ENCODE results near the gene RCAN3.

The RCAN3 gene

GRCh38 chr1:24586970-24587820 lies 84.6 kb downstream of the RCAN3 start (continued):
- TF ChIP-seq TSHZ2 (CRISPR knock-in tag; IDR thresholded peaks at IDR 0.05) (no peak), ESRRG (CRISPR knock-in tag; IDR thresholded peaks at IDR 0.05) (no peak)

GRCh38 chr1:24588573-24588972 lies 85.9 kb downstream of the RCAN3 start:
- no peak for ATAC-seq
- TF ChIP-seq OSR1 (CRISPR knock-in tag; IDR thresholded peaks at IDR 0.05): no peak
- TF ChIP-seq GLIS3 (CRISPR knock-in tag; IDR thresholded peaks at IDR 0.05): no peak
- TF ChIP-seq ISL1 (CRISPR knock-in tag; IDR thresholded peaks at IDR 0.05): no peak
- no peak for TF ChIP-seq TCF4 (CRISPR knock-in tag; IDR thresholded peaks at IDR 0.05; ENCODE audit: borderline replicate concordance)
- TF ChIP-seq ZFP30 (CRISPR knock-in tag; IDR thresholded peaks at IDR 0.05): no peak
- TF ChIP-seq CSDC2 (CRISPR knock-in tag; IDR thresholded peaks at IDR 0.05): no peak
- TF ChIP-seq ZC3H10 (CRISPR knock-in tag; IDR thresholded peaks at IDR 0.05): no peak
- TF ChIP-seq TOX (CRISPR knock-in tag; IDR thresholded peaks at IDR 0.05; ENCODE audit: borderline replicate concordance): no peak
- no peak for TF ChIP-seq RARB (CRISPR knock-in tag; IDR thresholded peaks at IDR 0.05)
- no peak for TF ChIP-seq ZNF8 (CRISPR knock-in tag; IDR thresholded peaks at IDR 0.05)
- no peak for TF ChIP-seq ZFP3 (CRISPR knock-in tag; IDR thresholded peaks at IDR 0.05)
- no peak for TF ChIP-seq CREB5 (CRISPR knock-in tag; IDR thresholded peaks at IDR 0.05; ENCODE audit: low read depth)
- TF ChIP-seq SNAI2 (CRISPR knock-in tag; IDR thresholded peaks at IDR 0.05): no peak
- no peak for TF ChIP-seq ZNF70 (CRISPR knock-in tag; IDR thresholded peaks at IDR 0.05)
- no peak for TF ChIP-seq ZNF565 (CRISPR knock-in tag; conservative IDR thresholded peaks at IDR 0.05; ENCODE audit: low read depth)
- TF ChIP-seq BACH2 (CRISPR knock-in tag; IDR thresholded peaks at IDR 0.05; ENCODE audit: borderline replicate concordance): no peak
- TF ChIP-seq POU6F1 (CRISPR knock-in tag; IDR thresholded peaks at IDR 0.05; ENCODE audit: borderline replicate concordance, low read depth): no peak
- TF ChIP-seq TSHZ2 (CRISPR knock-in tag; IDR thresholded peaks at IDR 0.05): no peak

GRCh38 chr1:24589200-24589599 lies 86.6 kb downstream of the RCAN3 start:
- no peak for ATAC-seq
- TF ChIP-seq TOX (CRISPR knock-in tag; IDR thresholded peaks at IDR 0.05; ENCODE audit: borderline replicate concordance): no peak
- TF ChIP-seq BACH2 (CRISPR knock-in tag; IDR thresholded peaks at IDR 0.05; ENCODE audit: borderline replicate concordance): no peak
- TF ChIP-seq ISL1 (CRISPR knock-in tag; IDR thresholded peaks at IDR 0.05): no peak
- no peak for TF ChIP-seq ZFP30 (CRISPR knock-in tag; IDR thresholded peaks at IDR 0.05)
- no peak for TF ChIP-seq CREB5 (CRISPR knock-in tag; IDR thresholded peaks at IDR 0.05; ENCODE audit: low read depth)
- no peak for TF ChIP-seq CSRNP3 (CRISPR knock-in tag; IDR thresholded peaks at IDR 0.05)
- TF ChIP-seq ZNF70 (CRISPR knock-in tag; IDR thresholded peaks at IDR 0.05): no peak
- no peak for TF ChIP-seq RARB (CRISPR knock-in tag; IDR thresholded peaks at IDR 0.05)
- TF ChIP-seq ZFP3 (CRISPR knock-in tag; IDR thresholded peaks at IDR 0.05): no peak
- no peak for TF ChIP-seq ESRRG (CRISPR knock-in tag; IDR thresholded peaks at IDR 0.05)
- no peak for TF ChIP-seq PATZ1 (CRISPR knock-in tag; IDR thresholded peaks at IDR 0.05; ENCODE audit: borderline replicate concordance)
- no peak for TF ChIP-seq POU6F1 (CRISPR knock-in tag; IDR thresholded peaks at IDR 0.05; ENCODE audit: borderline replicate concordance, low read depth)
- no peak for TF ChIP-seq ZC3H10 (CRISPR knock-in tag; IDR thresholded peaks at IDR 0.05)
